HEK293 (cell line): ENCODE data around the gene POLR1G.
A peak's percentile ranks its signal among the peaks of the same experiment; 100 is the strongest.

Experiments
- CTCF ChIA-PET: fragments of 350-600 bp; formaldehyde crosslinking; extraction: SDS; loops from one replicate; lab custom pipeline; 2021; ENCODE audit warnings: antibody characterized with exemption; lab: Yijun Ruan, JAX
- POLR2A ChIA-PET: fragments of 300-600 bp; formaldehyde crosslinking; extraction: SDS; loops from one replicate; lab custom pipeline; 2020; ENCODE audit warnings: antibody characterized with exemption, inconsistent platforms; lab: Yijun Ruan, JAX
- H3K27ac ChIP-seq: fragments of 200-500 bp; sonication (Bioruptor generic); 2 replicates; pipeline ENCODE4 v1.5.1; 2014; ENCODE audit warnings: low read depth, low read length, control low read depth, inconsistent platforms; ENCODE audit errors: extremely low read depth
- H3K36me3 ChIP-seq, 2 experiments: fragments of 200-500 bp in 1 of 2; sonication (Bioruptor generic) in 1 of 2; 1 replicate in 1 of 2; 2 replicates in 1 of 2; pipeline ENCODE4 v1.5.1; 2014 to 2017; ENCODE audit warnings: inconsistent platforms in 2 of 2, low read length in 2 of 2; ENCODE audit not compliant: control insufficient read depth in 2 of 2, insufficient read depth in 1 of 2
- H3K4me1 ChIP-seq: fragments of 200-500 bp; sonication (Bioruptor generic); 2 replicates; pipeline ENCODE4 v1.5.1; 2014; ENCODE audit warnings: mild to moderate bottlenecking, low read length, inconsistent platforms; ENCODE audit not compliant: control insufficient read depth, insufficient read depth
- H3K4me3 ChIP-seq: 2 replicates; pipeline ENCODE4 v1.5.1; 2011; ENCODE audit warnings: low read depth, mild to moderate bottlenecking, control low read depth, low read length, moderate library complexity
- H3K9me3 ChIP-seq: fragments of 200-500 bp; sonication (Bioruptor generic); 2 replicates; pipeline ENCODE4 v1.5.1; 2014; ENCODE audit warnings: low read depth, low read length, inconsistent platforms; ENCODE audit not compliant: control insufficient read depth, insufficient read depth
- GLI2 ChIP-seq: fragments of 450-650 bp; formaldehyde crosslinking; IDR thresholded peaks from 2 replicates; pipeline ENCODE4; 2017; ENCODE audit warnings: missing biosample characterization, missing genetic modification characterization, low read depth, borderline replicate concordance
- GLIS1 ChIP-seq: fragments of 450-650 bp; formaldehyde crosslinking; IDR thresholded peaks from 2 replicates; pipeline ENCODE4 v1.5.1; 2016; ENCODE audit warnings: missing biosample characterization, missing genetic modification characterization
- PRDM2 ChIP-seq: fragments of 450-650 bp; formaldehyde crosslinking; IDR thresholded peaks from 2 replicates; pipeline ENCODE4 v1.5.1; 2016; ENCODE audit warnings: missing biosample characterization, missing genetic modification characterization, borderline replicate concordance
- PRDM6 ChIP-seq: fragments of 450-650 bp; formaldehyde crosslinking; IDR thresholded peaks from 2 replicates; pipeline ENCODE4 v1.5.1; 2017; ENCODE audit warnings: missing biosample characterization, missing genetic modification characterization
- SALL2 ChIP-seq: fragments of 450-650 bp; formaldehyde crosslinking; IDR thresholded peaks from 2 replicates; pipeline ENCODE4 v1.5.0; 2017; ENCODE audit warnings: missing biosample characterization, mild to moderate bottlenecking, missing genetic modification characterization, borderline replicate concordance
- SP2 ChIP-seq: fragments of 450-650 bp; formaldehyde crosslinking; IDR thresholded peaks from 2 replicates; pipeline ENCODE4 v1.5.1; 2016; ENCODE audit warnings: missing biosample characterization, missing genetic modification characterization
- SP3 ChIP-seq: fragments of 450-650 bp; formaldehyde crosslinking; IDR thresholded peaks from 2 replicates; pipeline ENCODE4 v1.5.1; 2016; ENCODE audit warnings: missing biosample characterization, missing genetic modification characterization
- ZBTB21 ChIP-seq: fragments of 450-650 bp; formaldehyde crosslinking; IDR thresholded peaks from 2 replicates; pipeline ENCODE4 v1.5.1; 2017; ENCODE audit warnings: missing biosample characterization, missing genetic modification characterization
- ZNF121 ChIP-seq: fragments of 450-650 bp; formaldehyde crosslinking; IDR thresholded peaks from 2 replicates; pipeline ENCODE4 v1.5.1; 2016; ENCODE audit warnings: missing biosample characterization, missing genetic modification characterization
- ZNF146 ChIP-seq: fragments of 450-650 bp; formaldehyde crosslinking; IDR thresholded peaks from 2 replicates; pipeline ENCODE4 v1.5.1; 2016; ENCODE audit warnings: missing biosample characterization, missing genetic modification characterization
- ZNF169 ChIP-seq: fragments of 450-650 bp; formaldehyde crosslinking; IDR thresholded peaks from 2 replicates; pipeline ENCODE4 v1.5.1; 2016; ENCODE audit warnings: missing biosample characterization, missing genetic modification characterization
- ZNF274 ChIP-seq, 2 experiments: fragments of 200-500 bp in 1 of 2; fragments of 450-650 bp in 1 of 2; sonication (Bioruptor generic) in 1 of 2; formaldehyde crosslinking in 1 of 2; IDR thresholded peaks; 2 replicates each; pipeline versions ENCODE4 v1.5.1 to v1.6.1; 2014 to 2016; ENCODE audit warnings: borderline replicate concordance in 1 of 2, inconsistent platforms in 1 of 2, low read length in 1 of 2, missing biosample characterization in 1 of 2, missing genetic modification characterization in 1 of 2
- ZNF292 ChIP-seq: fragments of 450-650 bp; formaldehyde crosslinking; IDR thresholded peaks from 2 replicates; pipeline ENCODE4 v1.5.1; 2016; ENCODE audit warnings: low read depth, missing biosample characterization, missing genetic modification characterization, borderline replicate concordance
- ZNF423 ChIP-seq: fragments of 450-650 bp; formaldehyde crosslinking; IDR thresholded peaks from 2 replicates; pipeline ENCODE4 v1.5.1; 2016; ENCODE audit warnings: missing biosample characterization, missing genetic modification characterization
- ZNF488 ChIP-seq: fragments of 450-650 bp; formaldehyde crosslinking; IDR thresholded peaks from 2 replicates; pipeline ENCODE4 v1.5.1; 2016; ENCODE audit warnings: missing biosample characterization, missing genetic modification characterization
- ZNF544 ChIP-seq: fragments of 450-650 bp; formaldehyde crosslinking; IDR thresholded peaks from 2 replicates; pipeline ENCODE4 v1.5.0; 2017; ENCODE audit warnings: missing biosample characterization, missing genetic modification characterization
- ZNF560 ChIP-seq: fragments of 450-650 bp; formaldehyde crosslinking; IDR thresholded peaks from 2 replicates; pipeline ENCODE4 v1.5.1; 2017; ENCODE audit warnings: missing biosample characterization, missing genetic modification characterization, borderline replicate concordance
- ZNF624 ChIP-seq: fragments of 450-650 bp; formaldehyde crosslinking; IDR thresholded peaks from 2 replicates; pipeline ENCODE4 v1.5.1; 2017; ENCODE audit warnings: missing biosample characterization, missing genetic modification characterization
- ZNF645 ChIP-seq: fragments of 450-650 bp; formaldehyde crosslinking; IDR thresholded peaks from 2 replicates; pipeline ENCODE4; 2016; ENCODE audit warnings: missing biosample characterization, missing genetic modification characterization
- ZNF660 ChIP-seq: fragments of 450-650 bp; IDR thresholded peaks from 2 replicates; pipeline ENCODE4 v1.5.1; 2018; ENCODE audit warnings: missing biosample characterization, mild to moderate bottlenecking, missing genetic modification characterization
- ZNF791 ChIP-seq: fragments of 450-650 bp; formaldehyde crosslinking; IDR thresholded peaks from 2 replicates; pipeline ENCODE4 v1.5.1; 2016; ENCODE audit warnings: missing biosample characterization, missing genetic modification characterization
- ZNF837 ChIP-seq: fragments of 450-650 bp; formaldehyde crosslinking; IDR thresholded peaks from 2 replicates; pipeline ENCODE4 v1.5.1; 2016; ENCODE audit warnings: missing biosample characterization, missing genetic modification characterization
- ZSCAN23 ChIP-seq: fragments of 450-650 bp; formaldehyde crosslinking; IDR thresholded peaks from 2 replicates; pipeline ENCODE4 v1.5.1; 2016; ENCODE audit warnings: missing biosample characterization, missing genetic modification characterization
- ZSCAN5A ChIP-seq: fragments of 450-650 bp; formaldehyde crosslinking; IDR thresholded peaks from 2 replicates; pipeline ENCODE4 v1.5.1; 2016; ENCODE audit warnings: missing biosample characterization, missing genetic modification characterization

Gene POLR1G

GRCh38 chr19:45362291-45362690 is 44.2 kb upstream of the POLR1G start:
- POLR2A ChIA-PET = no interaction called here
- CTCF ChIA-PET = interaction anchor here (0.6 kb wide), 1 partner anchor 52 kb away, joined by 4 read pairs; no protein-coding TSS in a partner anchor
- Histone ChIP-seq H3K36me3 (peaks cover 52 to 65% of the 10 kb centered on the region in 2 experiments; a peak in 2 of 3 replicates), H3K4me1 (no peaks in the 10 kb centered on the region), H3K4me3 (no peak overlapping the region), H3K27ac (0 out of 2 replicates have a peak overlapping the region, but pooled peaks have one; percentile 9), H3K9me3 (no peaks in the 10 kb centered on the region)
- TF ChIP-seq ZSCAN5A (tag by site-specific recombination) (no peak), ZNF645 (tag by site-specific recombination) (no peak), ZNF791 (no peak), SALL2 (tag by site-specific recombination) (no peak), ZNF292 (tag by site-specific recombination) (no peak), ZSCAN23 (no peak), GLI2 (tag by site-specific recombination) (no peak), ZNF169 (tag by site-specific recombination) (no peak), SP2 (tag by site-specific recombination) (no peak), ZNF121 (tag by site-specific recombination) (no peak), ZNF660 (tag by site-specific recombination) (no peak), ZNF560 (tag by site-specific recombination) (no peak), ZNF146 (tag by site-specific recombination) (no peak)

GRCh38 chr19:45363861-45364459 is 42.5 kb upstream of the POLR1G start:
- H3K27ac ChIP-seq = no peak overlapping the region
- no peaks in the 10 kb centered on the region for H3K9me3 ChIP-seq
- H3K4me3 ChIP-seq = no peak overlapping the region
- H3K4me1 ChIP-seq = no peaks in the 10 kb centered on the region
- CTCF ChIA-PET = interaction anchor here (1.2 kb wide), 1 partner anchor 39 kb away, joined by 5 read pairs; no protein-coding TSS in a partner anchor
- POLR2A ChIA-PET = no interaction called here
- peaks cover 48 to 65% of the 10 kb centered on the region in 2 experiments; a peak in 2 of 3 replicates for H3K36me3 ChIP-seq
- TF ChIP-seq ZNF488 (tag by site-specific recombination) (no peak), ZNF544 (no peak), ZNF274 (IDR thresholded peaks at IDR 0.05; ENCODE audit: low read length) (no peak), ZNF274 (tag by site-specific recombination; IDR thresholded peaks at IDR 0.05; ENCODE audit: borderline replicate concordance) (no peak), SP3 (tag by site-specific recombination) (no peak), ZBTB21 (tag by site-specific recombination) (no peak), PRDM6 (no peak), ZNF624 (no peak), ZNF837 (no peak), PRDM2 (tag by site-specific recombination) (no peak), GLIS1 (tag by site-specific recombination) (no peak), ZNF423 (tag by site-specific recombination) (no peak)
